ENCODE results near the gene ABCB9.
"Not testable (repeated sequence)": the region's sequence is repeated elsewhere in the genome, so short reads cannot be mapped to it uniquely, and the experiment has no call there.

Gene ABCB9

GRCh38 chr12:122963941-122964265 lies 2.4 kb downstream of the ABCB9 start:
- no peak for DNase-seq (ENCODE audit: low read depth, low spot score)

- DNase-seq (ENCODE audit: low read depth, low spot score): no peak
Observed at GRCh38 chr12:122961531-122962329, 4.5 kb downstream of the ABCB9 start.

GRCh38 chr12:122960193-122960569 lies 6.1 kb downstream of the ABCB9 start:
- DNase-seq (ENCODE audit: low read depth, low spot score): no peak

GRCh38 chr12:122959566-122960192 lies 6.6 kb downstream of the ABCB9 start:
- DNase-seq (ENCODE audit: low read depth, low spot score): no peak

GRCh38 chr12:122958198-122958888 lies 7.9 kb downstream of the ABCB9 start:
- DNase-seq (ENCODE audit: low read depth, low spot score): no peak

GRCh38 chr12:122956035-122956434 lies 10.2 kb downstream of the ABCB9 start:
- no peak for DNase-seq (ENCODE audit: low read depth, low spot score)

- DNase-seq (ENCODE audit: low read depth, low spot score): no peak
Observed at GRCh38 chr12:122955156-122955555, 11.1 kb downstream of the ABCB9 start.

GRCh38 chr12:122951979-122952892 lies 14.0 kb downstream of the ABCB9 start:
- DNase-seq (ENCODE audit: low read depth, low spot score): no peak

- no peak for DNase-seq (ENCODE audit: low read depth, low spot score)
Observed at GRCh38 chr12:122951406-122951805, 14.9 kb downstream of the ABCB9 start.

GRCh38 chr12:122949816-122950675 lies 16.2 kb downstream of the ABCB9 start:
- DNase-seq (ENCODE audit: low read depth, low spot score): no peak

- DNase-seq (ENCODE audit: low read depth, low spot score): no peak
Observed at GRCh38 chr12:122949405-122949804, 16.9 kb downstream of the ABCB9 start.

GRCh38 chr12:122948605-122949004 lies 17.7 kb downstream of the ABCB9 start:
- no peak for DNase-seq (ENCODE audit: low read depth, low spot score)

- DNase-seq (ENCODE audit: low read depth, low spot score): no peak
Observed at GRCh38 chr12:122947352-122947792, 18.9 kb downstream of the ABCB9 start.

- DNase-seq (ENCODE audit: low read depth, low spot score): no peak
Observed at GRCh38 chr12:122946690-122947341, 19.4 kb downstream of the ABCB9 start.

- no peak for DNase-seq (ENCODE audit: low read depth, low spot score)
Observed at GRCh38 chr12:122944605-122945592, 21.4 kb downstream of the ABCB9 start.

GRCh38 chr12:122943196-122943595 lies 23.1 kb downstream of the ABCB9 start:
- no peak for DNase-seq (ENCODE audit: low read depth, low spot score)

GRCh38 chr12:122942637-122943036 lies 23.6 kb downstream of the ABCB9 start:
- DNase-seq (ENCODE audit: low read depth, low spot score): no peak

- DNase-seq (ENCODE audit: low read depth, low spot score): not testable (repeated sequence)
Observed at GRCh38 chr12:122941351-122941750, 24.9 kb downstream of the ABCB9 start.

- DNase-seq (ENCODE audit: low read depth, low spot score): no peak
Observed at GRCh38 chr12:122939125-122939524, 27.1 kb downstream of the ABCB9 start.

All from iPS DF 19.7 (cell line).